ENCODE measurements around the gene FOXO3. TPM values are rescaled to one million over a fixed set of nuclear protein-coding genes. Genes with fewer than 3 reads are reported as not detected.

Gene FOXO3
- total RNA-seq, 4 donors from 2014 or later, result 29.9 to 66.1 (median 59.1) TPM

DNA sequence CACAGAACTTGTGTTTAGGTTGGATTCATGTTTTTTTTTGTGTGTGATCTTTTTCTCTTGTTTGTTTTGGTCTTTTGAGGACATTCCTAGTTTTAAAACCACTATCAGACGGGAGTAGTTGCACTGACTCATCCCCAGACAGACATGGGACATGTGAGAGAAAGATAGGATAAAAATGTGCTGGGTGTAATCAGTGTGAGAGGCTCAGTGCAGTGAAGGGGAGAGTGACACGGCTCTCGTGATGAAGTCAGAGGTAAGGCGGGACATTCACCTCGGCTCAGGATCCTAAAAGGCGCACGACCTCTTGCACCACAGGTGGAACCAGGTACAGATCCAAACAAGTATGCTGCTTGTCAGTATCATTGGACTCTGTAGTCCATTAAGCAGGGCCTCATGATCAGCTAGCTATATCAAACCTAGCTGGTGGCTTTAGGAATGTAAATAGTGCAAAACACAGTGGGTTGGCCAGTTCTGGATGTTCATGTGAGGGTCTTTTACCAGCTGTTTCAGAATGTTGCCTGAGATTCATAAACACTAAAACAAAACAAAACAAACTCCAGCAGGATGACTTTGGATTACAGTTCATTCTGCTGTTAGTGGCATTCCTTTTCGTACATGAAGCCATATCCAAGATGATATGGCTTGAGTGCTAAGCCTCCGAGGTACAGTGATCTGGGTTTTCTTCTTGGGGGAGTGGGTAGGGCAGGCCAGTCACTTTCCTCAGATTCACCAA lies 18.0 kb downstream of the FOXO3 start:
- in situ Hi-C loops (cut with MboI; ENCODE audit: low pct_ligation_motif_present in 1 of 4, low pct_unique_long_range_greater_than_20kb in 1 of 4, low sequenced_read_pairs in 3 of 4) (no loop called here), intact Hi-C loops (cut with DNase I; ENCODE audit: low total_unique reads) (no loop called here)
- Histone ChIP-seq H3K36me3 (no peaks in the 10 kb centered on the region), H3K27me3 (no peaks in the 10 kb centered on the region), H3K9me3 (no peaks in the 10 kb centered on the region), H3K4me1 (peaks cover 60 to 93% (median 74%) of the 10 kb centered on the region in 4 donors), H3K4me3 (no peak overlapping the region), H3K27ac (peak overlapping the region; percentile 75 to 83 (median 79))
- TF ChIP-seq POLR2AphosphoS5 (IDR thresholded peaks at IDR 0.05) (peak in 1 of 3 donors; percentile 20), EP300 (IDR thresholded peaks at IDR 0.05; ENCODE audit: low read depth) (no peak)
- 70 to 81% methylated on average over 5 to 9 of the region's 9 CpGs for WGBS, 2 donors (ENCODE audit: low coverage in 1 of 2)
- DNase-seq, result no peak

DNA sequence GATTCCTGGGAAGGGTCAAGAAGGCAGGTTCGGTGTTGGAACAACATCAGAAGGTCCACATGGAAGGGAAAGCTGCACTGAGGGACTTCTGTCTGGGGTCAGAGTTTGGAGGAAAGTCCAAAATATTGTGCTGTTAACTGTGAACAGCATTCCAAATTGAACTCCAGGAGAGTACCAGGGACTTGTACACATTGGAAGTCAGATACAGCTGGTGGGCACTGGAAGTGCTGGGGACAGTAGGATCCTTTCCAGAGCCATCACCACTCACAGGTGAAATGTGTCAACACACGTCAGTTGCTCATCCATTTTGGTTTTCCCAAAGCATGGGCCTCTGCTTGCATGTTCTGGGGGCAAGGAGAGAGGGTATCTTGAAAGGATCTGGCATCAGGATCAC lies 18.6 kb downstream of the FOXO3 start:
- Histone ChIP-seq H3K27ac (peak overlapping the region; percentile 75 to 83 (median 79)), H3K4me1 (peaks cover 57 to 93% (median 75%) of the 10 kb centered on the region in 4 donors), H3K27me3 (no peaks in the 10 kb centered on the region), H3K36me3 (no peaks in the 10 kb centered on the region), H3K9me3 (no peaks in the 10 kb centered on the region), H3K4me3 (no peak overlapping the region)
- in situ Hi-C loops (cut with MboI; ENCODE audit: low pct_ligation_motif_present in 1 of 4, low pct_unique_long_range_greater_than_20kb in 1 of 4, low sequenced_read_pairs in 3 of 4) (no loop called here), intact Hi-C loops (cut with DNase I; ENCODE audit: low total_unique reads) (no loop called here)
- WGBS, 2 donors (ENCODE audit: low coverage in 1 of 2), result 88 to 90% methylated on average over 2 of the region's 2 CpGs
- DNase-seq, result no peak
- TF ChIP-seq POLR2A (IDR thresholded peaks at IDR 0.05) (no peak), EP300 (IDR thresholded peaks at IDR 0.05; ENCODE audit: low read depth) (no peak), POLR2AphosphoS5 (IDR thresholded peaks at IDR 0.05) (no peak)
- TF ChIP-seq, protein P1, sequence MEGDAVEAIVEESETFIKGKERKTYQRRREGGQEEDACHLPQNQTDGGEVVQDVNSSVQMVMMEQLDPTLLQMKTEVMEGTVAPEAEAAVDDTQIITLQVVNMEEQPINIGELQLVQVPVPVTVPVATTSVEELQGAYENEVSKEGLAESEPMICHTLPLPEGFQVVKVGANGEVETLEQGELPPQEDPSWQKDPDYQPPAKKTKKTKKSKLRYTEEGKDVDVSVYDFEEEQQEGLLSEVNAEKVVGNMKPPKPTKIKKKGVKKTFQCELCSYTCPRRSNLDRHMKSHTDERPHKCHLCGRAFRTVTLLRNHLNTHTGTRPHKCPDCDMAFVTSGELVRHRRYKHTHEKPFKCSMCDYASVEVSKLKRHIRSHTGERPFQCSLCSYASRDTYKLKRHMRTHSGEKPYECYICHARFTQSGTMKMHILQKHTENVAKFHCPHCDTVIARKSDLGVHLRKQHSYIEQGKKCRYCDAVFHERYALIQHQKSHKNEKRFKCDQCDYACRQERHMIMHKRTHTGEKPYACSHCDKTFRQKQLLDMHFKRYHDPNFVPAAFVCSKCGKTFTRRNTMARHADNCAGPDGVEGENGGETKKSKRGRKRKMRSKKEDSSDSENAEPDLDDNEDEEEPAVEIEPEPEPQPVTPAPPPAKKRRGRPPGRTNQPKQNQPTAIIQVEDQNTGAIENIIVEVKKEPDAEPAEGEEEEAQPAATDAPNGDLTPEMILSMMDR (IDR thresholded peaks at IDR 0.05), result no peak

DNA sequence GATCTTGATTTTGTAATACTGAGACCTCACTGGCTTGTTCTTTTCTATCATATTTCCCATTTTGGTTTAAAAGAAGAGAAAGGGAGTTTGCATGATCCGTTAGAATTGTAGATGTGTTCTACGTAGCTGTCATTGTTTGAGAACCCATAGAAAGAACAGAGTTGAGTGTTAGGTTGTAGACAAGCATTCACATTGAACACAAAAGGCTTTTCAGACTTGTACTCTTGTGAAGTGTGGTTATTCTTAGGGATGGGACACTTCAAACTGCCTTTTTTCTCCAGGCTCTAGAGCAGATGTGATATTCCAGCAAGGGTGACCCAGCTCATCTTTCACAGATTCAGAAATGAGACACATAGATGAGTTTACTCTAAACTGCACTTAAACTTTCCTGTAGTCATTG lies 19.9 kb downstream of the FOXO3 start:
- H3K4me3 ChIP-seq, result no peak overlapping the region
- peaks cover 54 to 90% (median 77%) of the 10 kb centered on the region in 4 donors for H3K4me1 ChIP-seq
- H3K27ac ChIP-seq, result peak overlapping the region; percentile 75 to 83 (median 79)
- in situ Hi-C loops (cut with MboI; ENCODE audit: low pct_ligation_motif_present in 1 of 4, low pct_unique_long_range_greater_than_20kb in 1 of 4, low sequenced_read_pairs in 3 of 4), result no loop called here
- no peaks in the 10 kb centered on the region for H3K9me3 ChIP-seq
- no peak for DNase-seq
- no peaks in the 10 kb centered on the region for H3K36me3 ChIP-seq
- WGBS, 2 donors (ENCODE audit: low coverage in 1 of 2), result 86 to 100% methylated on average over 2 of the region's 2 CpGs
- no peaks in the 10 kb centered on the region for H3K27me3 ChIP-seq
- intact Hi-C loops (cut with DNase I; ENCODE audit: low total_unique reads), result no loop called here
- no peak for TF ChIP-seq POLR2AphosphoS5 (IDR thresholded peaks at IDR 0.05)

DNA sequence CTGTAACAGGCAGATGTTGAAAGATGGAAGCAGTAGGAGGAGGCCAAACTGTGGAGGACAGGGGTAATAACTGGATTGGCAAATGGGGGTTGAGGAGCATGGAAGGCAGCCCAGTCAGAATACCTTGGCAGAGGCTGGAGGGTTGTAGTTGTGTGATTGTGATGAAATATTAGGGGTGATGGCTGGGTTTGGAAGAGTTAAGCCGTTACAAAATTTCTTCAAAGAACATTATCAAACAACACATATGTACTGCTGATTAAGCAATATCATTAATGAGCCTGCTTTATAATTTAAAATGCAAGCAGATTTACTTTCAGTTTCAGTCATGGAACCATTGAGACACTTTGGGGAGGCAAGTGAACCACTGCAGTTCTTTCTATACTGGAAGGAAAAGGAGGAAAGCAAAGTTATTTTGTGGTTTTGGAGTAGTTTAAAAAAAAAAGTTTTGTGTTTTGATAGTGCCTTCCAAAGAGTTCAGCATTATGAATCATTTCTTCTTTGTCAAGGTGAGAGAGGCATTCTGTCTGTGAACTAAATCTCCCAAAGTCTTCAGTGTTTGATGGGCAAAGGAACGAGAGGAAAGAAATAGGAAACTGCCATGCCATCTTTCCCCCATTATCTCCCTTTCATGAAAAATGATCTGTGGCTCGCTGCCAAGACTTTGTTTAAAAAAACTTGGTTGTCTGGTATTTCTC lies 20.7 kb downstream of the FOXO3 start:
- peak overlapping the region; percentile 75 to 83 (median 79) for H3K27ac ChIP-seq
- 22 to 53% methylated on average over 3 of the region's 3 CpGs for WGBS, 2 donors (ENCODE audit: low coverage in 1 of 2)
- DNase-seq, result no peak
- H3K27me3 ChIP-seq, result no peaks in the 10 kb centered on the region
- no peaks in the 10 kb centered on the region for H3K36me3 ChIP-seq
- H3K9me3 ChIP-seq, result no peaks in the 10 kb centered on the region
- H3K4me3 ChIP-seq, result peak overlapping the region in 1 of 4 donors; percentile 17
- in situ Hi-C loops (cut with MboI; ENCODE audit: low pct_ligation_motif_present in 1 of 4, low pct_unique_long_range_greater_than_20kb in 1 of 4, low sequenced_read_pairs in 3 of 4), result no loop called here
- peaks cover 53 to 90% (median 78%) of the 10 kb centered on the region in 4 donors for H3K4me1 ChIP-seq
- intact Hi-C loops (cut with DNase I; ENCODE audit: low total_unique reads), result no loop called here
- peak in 2 of 3 donors; percentile 36 to 58 for TF ChIP-seq POLR2AphosphoS5 (IDR thresholded peaks at IDR 0.05)
- TF ChIP-seq POLR2A (IDR thresholded peaks at IDR 0.05), result no peak
- TF ChIP-seq, protein P1 (IDR thresholded peaks at IDR 0.05), result no peak
- no peak for TF ChIP-seq EP300 (IDR thresholded peaks at IDR 0.05; ENCODE audit: low read depth)

DNA sequence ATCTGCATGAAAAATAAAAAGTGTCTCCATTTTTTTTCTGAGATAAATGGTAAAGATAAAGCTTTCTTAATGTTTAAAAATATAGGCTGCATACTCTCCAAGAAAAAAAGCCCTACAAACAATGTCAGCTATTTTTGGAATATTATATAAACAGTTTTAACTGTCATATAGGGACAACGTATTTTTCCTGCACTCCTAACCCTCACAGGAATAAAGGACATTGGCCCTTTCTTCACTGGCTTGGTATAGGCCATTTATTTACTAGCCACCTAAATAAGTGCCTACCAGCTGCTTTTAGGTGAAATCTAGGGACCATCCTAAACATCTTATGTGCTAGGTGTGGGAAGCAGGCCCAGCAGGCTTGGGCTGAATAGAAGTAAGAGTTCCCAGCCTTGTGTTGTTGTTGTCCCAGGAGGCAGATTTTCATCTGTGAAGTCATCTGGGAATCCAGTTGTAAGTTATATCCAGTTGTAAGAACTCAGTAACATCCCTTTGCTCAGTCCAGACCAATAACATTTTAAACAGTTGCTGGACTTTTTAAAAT lies 21.3 kb downstream of the FOXO3 start:
- no peaks in the 10 kb centered on the region for H3K27me3 ChIP-seq
- H3K4me1 ChIP-seq, result peaks cover 50 to 90% (median 77%) of the 10 kb centered on the region in 4 donors

More for the DNA sequence above, 21.3 kb downstream of the FOXO3 start:
- Histone ChIP-seq H3K4me3 (peak overlapping the region in 1 of 4 donors; percentile 17), H3K9me3 (no peaks in the 10 kb centered on the region), H3K36me3 (no peaks in the 10 kb centered on the region), H3K27ac (peak overlapping the region; percentile 75 to 83 (median 79))
- in situ Hi-C loops (cut with MboI; ENCODE audit: low pct_ligation_motif_present in 1 of 4, low pct_unique_long_range_greater_than_20kb in 1 of 4, low sequenced_read_pairs in 3 of 4) (no loop called here), intact Hi-C loops (cut with DNase I; ENCODE audit: low total_unique reads) (no loop called here)
- DNase-seq, result no peak
- TF ChIP-seq EP300 (IDR thresholded peaks at IDR 0.05; ENCODE audit: low read depth), result no peak
- no peak for TF ChIP-seq POLR2A (IDR thresholded peaks at IDR 0.05)
- TF ChIP-seq POLR2AphosphoS5 (IDR thresholded peaks at IDR 0.05), result no peak
- TF ChIP-seq, protein P1 (IDR thresholded peaks at IDR 0.05), result no peak
- WGBS, 2 donors (ENCODE audit: low coverage in 1 of 2), result 38 to 42% methylated on average over 1 of the region's 1 CpG
